HG02623 (cell line): ENCODE measurements around the gene CD209.

Experiments
- ATAC-seq: cut with Tn5 transposase; IDR thresholded peaks from one replicate; pipeline ENCODE4 v1.9.1; 2021; ENCODE audit warnings: moderate library complexity; ENCODE audit not compliant: unreplicated experiment

CD209 gene

GRCh38 chr19:7739211-7739755, 8.1 kb downstream of the CD209 start:
- no peak for ATAC-seq

GRCh38 chr19:7738023-7738422, 9.3 kb downstream of the CD209 start:
- ATAC-seq, result no peak

GRCh38 chr19:7737215-7737614, 10.1 kb downstream of the CD209 start:
- ATAC-seq, result no peak

- ATAC-seq, result no peak
Measured at GRCh38 chr19:7736148-7736547, 11.2 kb downstream of the CD209 start.

GRCh38 chr19:7734220-7735203, 12.8 kb downstream of the CD209 start:
- ATAC-seq, result no peak

- ATAC-seq, result no peak
Measured at GRCh38 chr19:7733376-7733775, 14.0 kb downstream of the CD209 start.

GRCh38 chr19:7732045-7732444, 15.3 kb downstream of the CD209 start, which contains the start of gene CLEC4G:
Gene CLEC4G (minus strand): TSS chr19:7732110. CDS start chr19:7732102, 8 bp downstream.
- ATAC-seq, result no peak

- ATAC-seq, result no peak
Measured at GRCh38 chr19:7731615-7732014, 15.7 kb downstream of the CD209 start.

GRCh38 chr19:7731218-7731595, 16.1 kb downstream of the CD209 start:
- ATAC-seq, result no peak

GRCh38 chr19:7730286-7731217, 16.8 kb downstream of the CD209 start:
- ATAC-seq, result no peak

- ATAC-seq, result no peak
Measured at GRCh38 chr19:7729831-7730285, 17.5 kb downstream of the CD209 start.

- ATAC-seq, result no peak
Measured at GRCh38 chr19:7729211-7729610, 18.1 kb downstream of the CD209 start.

GRCh38 chr19:7725791-7726190, 21.5 kb downstream of the CD209 start:
- ATAC-seq, result no peak

GRCh38 chr19:7722231-7722651, 25.1 kb downstream of the CD209 start:
- ATAC-seq, result no peak

- ATAC-seq, result no peak
Measured at GRCh38 chr19:7720351-7720750, 27.0 kb downstream of the CD209 start.

GRCh38 chr19:7718668-7719067, 28.7 kb downstream of the CD209 start:
- no peak for ATAC-seq

GRCh38 chr19:7716762-7717161, 30.6 kb downstream of the CD209 start:
- no peak for ATAC-seq

GRCh38 chr19:7715671-7716070, 31.7 kb downstream of the CD209 start:
- ATAC-seq, result no peak

- no peak for ATAC-seq
Measured at GRCh38 chr19:7710616-7711015, 36.7 kb downstream of the CD209 start.

- ATAC-seq, result no peak
Measured at GRCh38 chr19:7709932-7710460, 37.3 kb downstream of the CD209 start.

- no peak for ATAC-seq
Measured at GRCh38 chr19:7706955-7707456, 40.3 kb downstream of the CD209 start.
